ENCODE data around the gene PNPT1. TPM values are rescaled to one million over a fixed set of nuclear protein-coding genes. Genes with fewer than 3 reads are reported as not detected.
A peak's percentile ranks its signal among the peaks of the same experiment; 100 is the strongest.
"Not testable (repeated sequence)": the region's sequence is repeated elsewhere in the genome, so short reads cannot be mapped to it uniquely, and the experiment has no call there.

The PNPT1 gene
- total RNA-seq, 2 experiments from 2014 or later: 54.1 to 60.7 TPM

GRCh38 chr2:55715626-55716025, 22.0 kb upstream of the PNPT1 start:
- Mint-ChIP-seq H3K9me3 (no peaks in the 10 kb centered on the region), H3K4me1 (ENCODE audit: low read depth) (no peaks in the 10 kb centered on the region), H3K36me3 (ENCODE audit: low read depth) (no peaks in the 10 kb centered on the region), H3K27me3 (ENCODE audit: low read depth) (peaks cover 6% of the 10 kb centered on the region), H3K4me3 (no peak overlapping the region), H3K27ac (no peak overlapping the region)
- no peak for DNase-seq
- intact Hi-C loops (cut with micrococcal nuclease): no loop called here
- CTCF ChIA-PET: no interaction called here

GRCh38 chr2:55715178-55715577, 21.5 kb upstream of the PNPT1 start:
- DNase-seq; intact Hi-C loops (cut with micrococcal nuclease); H3K27me3 Mint-ChIP-seq (ENCODE audit: low read depth); H3K9me3 Mint-ChIP-seq; H3K36me3 Mint-ChIP-seq (ENCODE audit: low read depth); H3K27ac Mint-ChIP-seq; H3K4me3 Mint-ChIP-seq; H3K4me1 Mint-ChIP-seq (ENCODE audit: low read depth): not testable (repeated sequence)
- CTCF ChIA-PET: interaction anchor here (0.6 kb wide), 1 partner anchor 604 kb away, joined by 3 read pairs; no protein-coding TSS in a partner anchor

GRCh38 chr2:55712477-55713060, 18.9 kb upstream of the PNPT1 start:
- DNase-seq: no peak
- Mint-ChIP-seq H3K4me1 (ENCODE audit: low read depth) (no peaks in the 10 kb centered on the region), H3K36me3 (ENCODE audit: low read depth) (no peaks in the 10 kb centered on the region), H3K27me3 (ENCODE audit: low read depth) (peaks cover 6% of the 10 kb centered on the region), H3K27ac (no peak overlapping the region), H3K4me3 (no peak overlapping the region), H3K9me3 (no peaks in the 10 kb centered on the region)
- CTCF ChIA-PET: no interaction called here
- intact Hi-C loops (cut with micrococcal nuclease): no loop called here

- H3K36me3 Mint-ChIP-seq (ENCODE audit: low read depth): no peaks in the 10 kb centered on the region
- H3K27me3 Mint-ChIP-seq (ENCODE audit: low read depth): peaks cover 7% of the 10 kb centered on the region
- H3K27ac Mint-ChIP-seq: no peak overlapping the region
- intact Hi-C loops (cut with micrococcal nuclease): no loop called here
- no peak for DNase-seq
- no peak overlapping the region for H3K4me3 Mint-ChIP-seq
- CTCF ChIA-PET: interaction anchor here (0.6 to 0.8 kb wide), 2 partner anchors 8 to 319 kb away, joined by 3 read pairs; no protein-coding TSS in a partner anchor
- no peaks in the 10 kb centered on the region for H3K9me3 Mint-ChIP-seq
- H3K4me1 Mint-ChIP-seq (ENCODE audit: low read depth): no peaks in the 10 kb centered on the region
Observed at GRCh38 chr2:55710025-55710424, 16.4 kb upstream of the PNPT1 start.

GRCh38 chr2:55707751-55708150, 14.1 kb upstream of the PNPT1 start:
- no peaks in the 10 kb centered on the region for H3K9me3 Mint-ChIP-seq
- DNase-seq: no peak
- no peak overlapping the region for H3K4me3 Mint-ChIP-seq
- no peaks in the 10 kb centered on the region for H3K4me1 Mint-ChIP-seq (ENCODE audit: low read depth)
- CTCF ChIA-PET: interaction anchor here (1.5 kb wide), 1 partner anchor 11 kb away, joined by 6 read pairs; no protein-coding TSS in a partner anchor
- intact Hi-C loops (cut with micrococcal nuclease): no loop called here
- peaks cover 14% of the 10 kb centered on the region for H3K27me3 Mint-ChIP-seq (ENCODE audit: low read depth)
- H3K36me3 Mint-ChIP-seq (ENCODE audit: low read depth): no peaks in the 10 kb centered on the region
- H3K27ac Mint-ChIP-seq: no peak overlapping the region

GRCh38 chr2:55706258-55706657, 12.6 kb upstream of the PNPT1 start:
- H3K27ac Mint-ChIP-seq; H3K4me1 Mint-ChIP-seq (ENCODE audit: low read depth); intact Hi-C loops (cut with micrococcal nuclease); H3K4me3 Mint-ChIP-seq; CTCF ChIA-PET; H3K36me3 Mint-ChIP-seq (ENCODE audit: low read depth); DNase-seq; H3K9me3 Mint-ChIP-seq: not testable (repeated sequence)
- H3K27me3 Mint-ChIP-seq (ENCODE audit: low read depth): peaks cover 16% of the 10 kb centered on the region

GRCh38 chr2:55705027-55705653, 11.5 kb upstream of the PNPT1 start:
- CTCF ChIA-PET: no interaction called here
- Mint-ChIP-seq H3K27ac (no peak overlapping the region), H3K4me3 (no peak overlapping the region), H3K4me1 (ENCODE audit: low read depth) (no peaks in the 10 kb centered on the region), H3K36me3 (ENCODE audit: low read depth) (no peaks in the 10 kb centered on the region), H3K9me3 (no peaks in the 10 kb centered on the region), H3K27me3 (ENCODE audit: low read depth) (peaks cover 16% of the 10 kb centered on the region)
- intact Hi-C loops (cut with micrococcal nuclease): no loop called here
- DNase-seq: no peak

GRCh38 chr2:55703350-55703749, 9.7 kb upstream of the PNPT1 start:
- H3K4me3 Mint-ChIP-seq: no peak overlapping the region
- H3K27ac Mint-ChIP-seq: no peak overlapping the region
- CTCF ChIA-PET: no interaction called here
- H3K36me3 Mint-ChIP-seq (ENCODE audit: low read depth): no peaks in the 10 kb centered on the region
- H3K9me3 Mint-ChIP-seq: no peaks in the 10 kb centered on the region
- intact Hi-C loops (cut with micrococcal nuclease): no loop called here
- no peaks in the 10 kb centered on the region for H3K4me1 Mint-ChIP-seq (ENCODE audit: low read depth)
- peaks cover 16% of the 10 kb centered on the region for H3K27me3 Mint-ChIP-seq (ENCODE audit: low read depth)
- no peak for DNase-seq

GRCh38 chr2:55692740-55693139, 904 bp downstream of the PNPT1 start:
- Mint-ChIP-seq H3K27ac (peak overlapping the region; percentile 86), H3K4me3 (peak overlapping the region; percentile 92), H3K4me1 (ENCODE audit: low read depth) (peaks cover 37% of the 10 kb centered on the region), H3K36me3 (ENCODE audit: low read depth) (peaks cover 27% of the 10 kb centered on the region)
- DNase-seq; H3K27me3 Mint-ChIP-seq (ENCODE audit: low read depth); CTCF ChIA-PET; H3K9me3 Mint-ChIP-seq: not testable (repeated sequence)
- intact Hi-C loops (cut with micrococcal nuclease): loop anchor here (1.0 to 5.0 kb wide), 7 partner anchors 75 to 640 kb away; partner anchors contain the start of genes CFAP36, CLHC1, MTIF2 and PPP4R3B

- CTCF ChIA-PET: no interaction called here
- no peak for DNase-seq
- H3K4me1 Mint-ChIP-seq (ENCODE audit: low read depth): no peaks in the 10 kb centered on the region
- intact Hi-C loops (cut with micrococcal nuclease): no loop called here
- no peaks in the 10 kb centered on the region for H3K27me3 Mint-ChIP-seq (ENCODE audit: low read depth)
- H3K36me3 Mint-ChIP-seq (ENCODE audit: low read depth): peaks cover 25% of the 10 kb centered on the region
- H3K9me3 Mint-ChIP-seq: no peaks in the 10 kb centered on the region
- no peak overlapping the region for H3K4me3 Mint-ChIP-seq
- H3K27ac Mint-ChIP-seq: no peak overlapping the region
Observed at GRCh38 chr2:55672630-55673029, 21.0 kb downstream of the PNPT1 start.

- no peak for DNase-seq
- Mint-ChIP-seq H3K27me3 (ENCODE audit: low read depth) (no peaks in the 10 kb centered on the region), H3K9me3 (no peaks in the 10 kb centered on the region), H3K27ac (no peak overlapping the region), H3K4me3 (no peak overlapping the region), H3K4me1 (ENCODE audit: low read depth) (no peaks in the 10 kb centered on the region), H3K36me3 (ENCODE audit: low read depth) (peaks cover 33% of the 10 kb centered on the region)
- CTCF ChIA-PET: no interaction called here
- intact Hi-C loops (cut with micrococcal nuclease): no loop called here
Observed at GRCh38 chr2:55668956-55669355, 24.7 kb downstream of the PNPT1 start.

GRCh38 chr2:55653255-55653654, 40.4 kb downstream of the PNPT1 start:
- H3K4me1 Mint-ChIP-seq (ENCODE audit: low read depth): no peaks in the 10 kb centered on the region
- DNase-seq: no peak
- no peak overlapping the region for H3K4me3 Mint-ChIP-seq
- H3K36me3 Mint-ChIP-seq (ENCODE audit: low read depth): peaks cover 45% of the 10 kb centered on the region
- intact Hi-C loops (cut with micrococcal nuclease): no loop called here
- CTCF ChIA-PET: no interaction called here
- H3K27ac Mint-ChIP-seq: no peak overlapping the region
- H3K9me3 Mint-ChIP-seq: no peaks in the 10 kb centered on the region
- no peaks in the 10 kb centered on the region for H3K27me3 Mint-ChIP-seq (ENCODE audit: low read depth)

- H3K27ac Mint-ChIP-seq: no peak overlapping the region
- DNase-seq: no peak
- no peaks in the 10 kb centered on the region for H3K27me3 Mint-ChIP-seq (ENCODE audit: low read depth)
- H3K4me3 Mint-ChIP-seq: no peak overlapping the region
- intact Hi-C loops (cut with micrococcal nuclease): no loop called here
- H3K9me3 Mint-ChIP-seq: no peaks in the 10 kb centered on the region
- peaks cover 31% of the 10 kb centered on the region for H3K36me3 Mint-ChIP-seq (ENCODE audit: low read depth)
- no peaks in the 10 kb centered on the region for H3K4me1 Mint-ChIP-seq (ENCODE audit: low read depth)
- CTCF ChIA-PET: no interaction called here
Observed at GRCh38 chr2:55649211-55649610, 44.4 kb downstream of the PNPT1 start.

All from activated naive CD4-positive, alpha-beta T cell treated with anti-CD3 and anti-CD28 coated beads for 36 hours (primary cell).